ENCODE results near the gene RNF130. TPM values are rescaled to one million over a fixed set of nuclear protein-coding genes. Genes with fewer than 3 reads are reported as not detected.

Gene RNF130
- total and polyA plus RNA-seq, 9 of the 15 experiments (the other 6 are each of a cell fraction or from before 2014, with no cell fraction given) = 5.8 to 39.4 (median 27.1) TPM

- ChIA-PET CTCF (ENCODE audit: low intra/inter-chr PET ratio) (no interaction called here), POLR2A (no interaction called here)
- Histone ChIP-seq H3K9me3 (replicated peaks; ENCODE audit: control insufficient read depth, insufficient read depth, low read depth, low read length) (0 out of 2 replicates have a peak, but pooled peaks cover 2% of the 10 kb centered on the region), H3K4me3 (no peak overlapping the region), H3K9me1 (ENCODE audit: control insufficient read depth, insufficient read depth, low read length) (no peaks in the 10 kb centered on the region), H3K36me3 (ENCODE audit: control insufficient read depth, insufficient read depth, low read length) (no peaks in the 10 kb centered on the region), H4K20me1 (replicated peaks; ENCODE audit: control insufficient read depth, insufficient read depth, low read length) (no peaks in the 10 kb centered on the region), H3K9ac (ENCODE audit: insufficient read depth in 1 of 2, low read depth in 2 of 2, low read length in 2 of 2) (no peak overlapping the region), H3K79me2 (ENCODE audit: control insufficient read depth, insufficient read depth, low read length) (no peaks in the 10 kb centered on the region), H3K4me2 (ENCODE audit: insufficient read depth, low read length) (no peak overlapping the region), H3K27ac (ENCODE audit: extremely low read depth, low read depth, low read length) (no peak overlapping the region), H3K27me3 (ENCODE audit: control insufficient read depth in 2 of 2, insufficient read depth in 2 of 2, low read length in 2 of 2) (peaks cover 0 to 17% of the 10 kb centered on the region in 2 experiments; a peak in 1 of 5 replicates), H3K4me1 (replicated peaks in 1 of 2; ENCODE audit: control insufficient read depth in 2 of 2, insufficient read depth in 2 of 2, low read length in 2 of 2) (no peaks in the 10 kb centered on the region), H2AFZ (ENCODE audit: low read depth, low read length) (no peak overlapping the region)
- FAIRE-seq (no peak), ATAC-seq (no peak), DNase-seq (ENCODE audit: extremely low read depth in 1 of 4, low spot score in 3 of 4) (no peak)
- intact Hi-C loops (cut with micrococcal nuclease) = no loop called here
- in situ Hi-C loops (cut with MboI) = no loop called here
- 29% methylated on average over 9 of the region's 9 CpGs for WGBS (ENCODE audit: insufficient coverage, low coverage, missing lambda C conversion rate)
- TF ChIP-seq ZSCAN29 (IDR thresholded peaks at IDR 0.05) = no peak
- TF ChIP-seq PPARD (CRISPR knock-in tag; IDR thresholded peaks at IDR 0.05) = no peak
- no peak for TF ChIP-seq ZNF740 (CRISPR knock-in tag; IDR thresholded peaks at IDR 0.05)
- TF ChIP-seq ZNF740 (tag; IDR thresholded peaks at IDR 0.05) = no peak
- TF ChIP-seq ZBTB12 (CRISPR knock-in tag; IDR thresholded peaks at IDR 0.05) = no peak
- TF ChIP-seq U2AF1 (optimal IDR thresholded peaks at IDR 0.05; ENCODE audit: low read depth, low read length) = no peak
- no peak for TF ChIP-seq ZNF23 (CRISPR knock-in tag; IDR thresholded peaks at IDR 0.05)
- no peak for TF ChIP-seq RBM25 (IDR thresholded peaks at IDR 0.05; ENCODE audit: low read depth, low read length, severe bottlenecking)
- TF ChIP-seq ZBED1 (IDR thresholded peaks at IDR 0.05) = no peak
- TF ChIP-seq ZNF707 (CRISPR knock-in tag; conservative IDR thresholded peaks at IDR 0.05) = no peak
- TF ChIP-seq ZNF316 (IDR thresholded peaks at IDR 0.05) = no peak
- no peak for TF ChIP-seq IFI16 (CRISPR knock-in tag; IDR thresholded peaks at IDR 0.05)
- TF ChIP-seq L3MBTL2 (IDR thresholded peaks at IDR 0.05) = no peak
- no peak for TF ChIP-seq HDAC2 (IDR thresholded peaks at IDR 0.05)
- TF ChIP-seq MCM3 (IDR thresholded peaks at IDR 0.05) = no peak
- TF ChIP-seq NFATC3 (IDR thresholded peaks at IDR 0.05) = no peak
- TF ChIP-seq NFE2L1 (tag; IDR thresholded peaks at IDR 0.05; ENCODE audit: borderline replicate concordance, low read depth) = no peak
- no peak for TF ChIP-seq ZC3H11A (IDR thresholded peaks at IDR 0.05; ENCODE audit: low read depth, low read length)
- TF ChIP-seq SIN3A (IDR thresholded peaks at IDR 0.05; ENCODE audit: borderline replicate concordance in 2 of 2, control insufficient read depth in 1 of 2, low read depth in 2 of 2, low read length in 2 of 2) = no peak
- no peak for TF ChIP-seq SOX6 (IDR thresholded peaks at IDR 0.05)
- no TSS peak for BruUV-seq (replicated peaks)
These were observed 6.8 kb upstream of the RNF130 start for GRCh38 chr5:180078348-180078747.
